ENCODE data around the gene LRFN4. TPM values are rescaled to one million over a fixed set of nuclear protein-coding genes. Genes with fewer than 3 reads are reported as not detected.

LRFN4 gene
- total RNA-seq, 2 donors from 2014 or later, result 12.4 to 23.0 TPM

GRCh38 chr11:66887526-66887925 is 30.7 kb downstream of the LRFN4 start:
- peaks cover 0 to 5% of the 10 kb centered on the region in 2 donors for H3K4me1 ChIP-seq (ENCODE audit: control insufficient read depth in 1 of 2, low read depth in 2 of 2)
- ATAC-seq (ENCODE audit: insufficient number of reproducible peaks, low FRiP score, low read depth), result no peak

GRCh38 chr11:66888282-66888681 is 31.4 kb downstream of the LRFN4 start:
- Histone ChIP-seq H3K4me1 (ENCODE audit: control insufficient read depth in 1 of 2, low read depth in 2 of 2) (no peaks in the 10 kb centered on the region), H3K27ac (no peak overlapping the region), H3K9me3 (no peaks in the 10 kb centered on the region)

More at GRCh38 chr11:66887526-66887925, 30.7 kb downstream of the LRFN4 start:
- Histone ChIP-seq H3K4me3 (no peak overlapping the region), H3K9me3 (no peaks in the 10 kb centered on the region), H3K27me3 (replicated peaks; ENCODE audit: insufficient read depth) (no peaks in the 10 kb centered on the region), H3K27ac (no peak overlapping the region), H3K36me3 (no peaks in the 10 kb centered on the region)
- TF ChIP-seq CTCF (IDR thresholded peaks at IDR 0.05), result no peak
- DNase-seq (ENCODE audit: low spot score), result no peak

GRCh38 chr11:66889960-66890359 is 33.1 kb downstream of the LRFN4 start:
- no peaks in the 10 kb centered on the region for H3K4me1 ChIP-seq (ENCODE audit: control insufficient read depth in 1 of 2, low read depth in 2 of 2)
- no peak for TF ChIP-seq CTCF (IDR thresholded peaks at IDR 0.05)
- H3K27ac ChIP-seq, result no peak overlapping the region
- H3K9me3 ChIP-seq, result no peaks in the 10 kb centered on the region
- no peak for ATAC-seq (ENCODE audit: insufficient number of reproducible peaks, low FRiP score, low read depth)
- no peaks in the 10 kb centered on the region for H3K36me3 ChIP-seq
- DNase-seq (ENCODE audit: low spot score), result no peak
- no peak overlapping the region for H3K4me3 ChIP-seq
- H3K27me3 ChIP-seq (replicated peaks; ENCODE audit: insufficient read depth), result no peaks in the 10 kb centered on the region

More at GRCh38 chr11:66888282-66888681, 31.4 kb downstream of the LRFN4 start:
- no peak overlapping the region for H3K4me3 ChIP-seq
- no peak for DNase-seq (ENCODE audit: low spot score)
- H3K36me3 ChIP-seq, result no peaks in the 10 kb centered on the region
- no peak for ATAC-seq (ENCODE audit: insufficient number of reproducible peaks, low FRiP score, low read depth)
- TF ChIP-seq CTCF (IDR thresholded peaks at IDR 0.05), result no peak
- no peaks in the 10 kb centered on the region for H3K27me3 ChIP-seq (replicated peaks; ENCODE audit: insufficient read depth)

GRCh38 chr11:66891851-66892660 is 35.2 kb downstream of the LRFN4 start:
- no peaks in the 10 kb centered on the region for H3K4me1 ChIP-seq (ENCODE audit: control insufficient read depth in 1 of 2, low read depth in 2 of 2)
- ATAC-seq (ENCODE audit: insufficient number of reproducible peaks, low FRiP score, low read depth) (peak; percentile 87), DNase-seq (ENCODE audit: low spot score) (peak; percentile 31)
- no peak overlapping the region for H3K27ac ChIP-seq
- no peak overlapping the region for H3K4me3 ChIP-seq
- TF ChIP-seq CTCF (IDR thresholded peaks at IDR 0.05), result no peak
- no peaks in the 10 kb centered on the region for H3K27me3 ChIP-seq (replicated peaks; ENCODE audit: insufficient read depth)
- no peaks in the 10 kb centered on the region for H3K9me3 ChIP-seq
- H3K36me3 ChIP-seq, result no peaks in the 10 kb centered on the region

GRCh38 chr11:66892911-66893310 is 36.0 kb downstream of the LRFN4 start:
- Histone ChIP-seq H3K4me3 (no peak overlapping the region), H3K9me3 (no peaks in the 10 kb centered on the region), H3K36me3 (no peaks in the 10 kb centered on the region), H3K4me1 (ENCODE audit: control insufficient read depth in 1 of 2, low read depth in 2 of 2) (no peaks in the 10 kb centered on the region), H3K27ac (no peak overlapping the region), H3K27me3 (replicated peaks; ENCODE audit: insufficient read depth) (no peaks in the 10 kb centered on the region)
- DNase-seq (ENCODE audit: low spot score) (no peak), ATAC-seq (ENCODE audit: insufficient number of reproducible peaks, low FRiP score, low read depth) (no peak)
- no peak for TF ChIP-seq CTCF (IDR thresholded peaks at IDR 0.05)
